Kasumi-1 (cell line): Measurements from ENCODE around the gene MRPL42.

ENCODE experiments used
- DNase-seq, 2 experiments: peaks; one replicate each; lab custom pipeline; 2025; lab: John Stamatoyannopoulos, UW

MRPL42 gene

GRCh38 chr12:93500201-93500600 lies 32.9 kb downstream of the MRPL42 start:
- no peak for DNase-seq

GRCh38 chr12:93500667-93501066 lies 33.4 kb downstream of the MRPL42 start:
- DNase-seq, result peak in 1 of 2 experiments; percentile 4

GRCh38 chr12:93502802-93503623 lies 35.7 kb downstream of the MRPL42 start:
- peak; percentile 51 to 56 for DNase-seq

GRCh38 chr12:93507165-93507564 lies 39.9 kb downstream of the MRPL42 start:
- no peak for DNase-seq

- no peak for DNase-seq
Measured at GRCh38 chr12:93509506-93509905, 42.2 kb downstream of the MRPL42 start.

GRCh38 chr12:93514853-93515252 lies 47.5 kb downstream of the MRPL42 start:
- no peak for DNase-seq

GRCh38 chr12:93518725-93519124 lies 51.4 kb downstream of the MRPL42 start:
- DNase-seq, result no peak

GRCh38 chr12:93519859-93520258 lies 52.5 kb downstream of the MRPL42 start:
- DNase-seq, result no peak

GRCh38 chr12:93520454-93520853 lies 53.1 kb downstream of the MRPL42 start:
- no peak for DNase-seq

GRCh38 chr12:93521225-93522080 lies 54.1 kb downstream of the MRPL42 start:
- no peak for DNase-seq

GRCh38 chr12:93524386-93525133 lies 57.2 kb downstream of the MRPL42 start:
- DNase-seq, result no peak

GRCh38 chr12:93526786-93527428 lies 59.6 kb downstream of the MRPL42 start:
- no peak for DNase-seq

- DNase-seq, result no peak
Measured at GRCh38 chr12:93530358-93530757, 63.0 kb downstream of the MRPL42 start.

- DNase-seq, result no peak
Measured at GRCh38 chr12:93533310-93533709, 66.0 kb downstream of the MRPL42 start.

GRCh38 chr12:93536111-93536765 lies 68.9 kb downstream of the MRPL42 start:
- no peak for DNase-seq

GRCh38 chr12:93536766-93537488 lies 69.6 kb downstream of the MRPL42 start:
- no peak for DNase-seq

GRCh38 chr12:93537769-93538168 lies 70.5 kb downstream of the MRPL42 start:
- DNase-seq, result no peak

GRCh38 chr12:93539821-93540220 lies 72.5 kb downstream of the MRPL42 start:
- no peak for DNase-seq

GRCh38 chr12:93540466-93540865 lies 73.2 kb downstream of the MRPL42 start:
- no peak for DNase-seq

GRCh38 chr12:93541578-93542225 lies 74.4 kb downstream of the MRPL42 start:
- DNase-seq, result no peak
